Pancreas (tissue), 10 donors: Measurements from ENCODE around the gene BLVRA. TPM values are rescaled to one million over a fixed set of nuclear protein-coding genes. Genes with fewer than 3 reads are reported as not detected.
A peak's percentile ranks its signal among the peaks of the same experiment; 100 is the strongest.

Experiments
- ATAC-seq, 4 donors: fragments of 200-7000 bp; cut with Tn5 transposase; one replicate each; pipeline versions ENCODE4 v1.8.0 to v1.9.1; 2020; ENCODE audit warnings: mild to moderate bottlenecking in 4 of 4, moderate library complexity in 4 of 4
- DNase-seq, 6 donors: peaks; one replicate each; pipeline ENCODE4 v3.0.0-alpha.2; 2020
- FAIRE-seq: peaks from 2 replicates; lab custom pipeline; 2012; peaks lifted over from hg19 to GRCh38; lab: Jason Lieb, UNC
- H3K27ac ChIP-seq, 4 donors: fragments of 200-600 bp; sonication (generic); 1 replicate in 3 of 4; 2 replicates in 1 of 4; pipeline versions ENCODE4 v1.5.0 to v1.8.0; 2020
- H3K27me3 ChIP-seq, 4 donors: fragments of 200-600 bp; one replicate each; pipeline ENCODE4 v1.8.0; 2021
- H3K36me3 ChIP-seq, 3 donors: fragments of 200-600 bp; sonication (generic) in 1 of 3; one replicate each; pipeline versions ENCODE4 v1.5.0 to v1.8.0; 2020 to 2021
- H3K4me1 ChIP-seq, 3 donors: fragments of 200-600 bp; one replicate each; pipeline ENCODE4 v1.8.0; 2021
- H3K4me3 ChIP-seq, 4 donors: fragments of 200-600 bp; sonication (generic) in 2 of 4; one replicate each; pipeline versions ENCODE4 v1.5.0 to v1.8.0; 2020 to 2021
- H3K9me3 ChIP-seq, 4 donors: fragments of 200-600 bp; one replicate each; pipeline ENCODE4 v1.8.0; 2021
- WGBS, 2 donors: extraction: QIAGEN DNeasy Blood & Tissue Kit; methylation state at CpG; one replicate each; pipeline ENCODE4 v1.1.7; 2013; 5-methylcytosine and 5-hydroxymethylcytosine counted together
- intact Hi-C, 3 donors: fragments of 100-400 bp; cut with DNase I; formaldehyde crosslinking; loops; one replicate each; pipeline versions ENCODE4 v1.11.1 to v1.14.2; 2022
- polyA plus RNA-seq, 2 donors: library from polyadenylated mRNA; stranded (reverse); fragments of 200-250 nt; gene quantifications; one replicate each; pipeline ENCODE4 v1.2.3, GENCODE V29; 2013
- total RNA-seq, 6 donors: library from RNA; stranded (reverse); fragmentation: NEBNext Ultra II Directional in 4 of 6; extraction: Animal tissue kit (Norgen Biotek cat#: 25700) in 4 of 6; gene quantifications; one replicate each; pipeline versions ENCODE4 v1.2.1 to v1.2.4, GENCODE V29; 2021 to 2023
- TF ChIP-seq, protein P1 (sequence below), 4 donors: fragments of 200-600 bp; sonication (generic) in 3 of 4; IDR thresholded peaks; one replicate each; pipeline versions ENCODE4 v1.5.0 to v1.8.0; 2021; ENCODE audit warnings: antibody characterized with exemption in 4 of 4
- donor health status: healthy with polysubstance abuse.
- donor health status: DM: no; HTN: no; CAD: no; lungs with moderate emphysema.
- donor health status: DM: no; HTN: no; CAD: no.
- donor health status: control.
- donor health status: control.
- donor health status: Bipolar disorder and iron deficiency.
- donor health status: DM: yes; HTN: yes; CAD: no.
- donor health status: DM: no; HTN: no; CAD: no.
- donor health status: DM: no; HTN: no; CAD: no.
- donor health status: DM: yes; HTN: yes; CAD: no.

Gene BLVRA
- total and polyA plus RNA-seq, 8 donors = 12.4 to 31.6 (median 17.3) TPM

DNA sequence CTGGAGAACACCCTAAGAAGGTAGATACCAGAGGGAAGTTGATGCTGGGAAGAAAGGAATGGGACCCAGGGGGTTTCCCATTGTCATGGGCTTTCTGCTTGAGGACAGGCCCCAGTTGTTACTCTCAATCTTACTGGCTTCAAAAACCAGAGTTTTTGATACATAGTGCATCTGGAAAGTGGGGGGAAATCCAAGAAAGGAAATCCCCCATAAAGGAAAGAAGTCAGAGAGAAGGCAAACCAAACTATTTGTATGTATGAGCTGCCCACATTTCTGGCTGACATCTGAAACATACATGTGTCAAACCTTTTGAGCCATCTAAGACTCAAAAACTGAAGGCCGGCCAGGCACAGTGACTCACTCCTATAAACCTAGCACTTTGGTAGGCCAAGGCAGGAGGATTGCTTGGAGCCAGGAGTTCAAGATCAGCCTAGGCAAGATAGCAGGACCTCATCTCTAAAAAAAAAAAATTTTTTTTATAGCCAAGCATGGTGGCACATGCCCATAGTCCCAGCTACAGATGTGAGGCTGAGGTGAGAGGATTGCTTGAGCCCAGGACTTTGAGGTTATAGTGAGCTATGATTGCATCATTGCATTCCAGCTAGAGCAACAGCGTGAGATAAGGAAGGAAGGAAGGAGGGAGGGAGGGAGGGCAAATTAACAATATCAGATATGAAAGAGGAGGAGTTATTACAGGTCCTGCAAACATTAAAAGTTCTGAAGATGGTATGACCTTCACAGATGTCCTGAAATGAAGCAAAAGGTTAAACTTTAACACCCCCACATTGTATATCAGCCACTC, 22.5 kb upstream of the BLVRA start:
- Histone ChIP-seq H3K27ac (peak overlapping the region in 1 of 4 donors; percentile 4), H3K36me3 (no peaks in the 10 kb centered on the region), H3K4me1 (no peaks in the 10 kb centered on the region), H3K27me3 (no peaks in the 10 kb centered on the region), H3K4me3 (no peak overlapping the region), H3K9me3 (no peaks in the 10 kb centered on the region)
- TF ChIP-seq, protein P1, sequence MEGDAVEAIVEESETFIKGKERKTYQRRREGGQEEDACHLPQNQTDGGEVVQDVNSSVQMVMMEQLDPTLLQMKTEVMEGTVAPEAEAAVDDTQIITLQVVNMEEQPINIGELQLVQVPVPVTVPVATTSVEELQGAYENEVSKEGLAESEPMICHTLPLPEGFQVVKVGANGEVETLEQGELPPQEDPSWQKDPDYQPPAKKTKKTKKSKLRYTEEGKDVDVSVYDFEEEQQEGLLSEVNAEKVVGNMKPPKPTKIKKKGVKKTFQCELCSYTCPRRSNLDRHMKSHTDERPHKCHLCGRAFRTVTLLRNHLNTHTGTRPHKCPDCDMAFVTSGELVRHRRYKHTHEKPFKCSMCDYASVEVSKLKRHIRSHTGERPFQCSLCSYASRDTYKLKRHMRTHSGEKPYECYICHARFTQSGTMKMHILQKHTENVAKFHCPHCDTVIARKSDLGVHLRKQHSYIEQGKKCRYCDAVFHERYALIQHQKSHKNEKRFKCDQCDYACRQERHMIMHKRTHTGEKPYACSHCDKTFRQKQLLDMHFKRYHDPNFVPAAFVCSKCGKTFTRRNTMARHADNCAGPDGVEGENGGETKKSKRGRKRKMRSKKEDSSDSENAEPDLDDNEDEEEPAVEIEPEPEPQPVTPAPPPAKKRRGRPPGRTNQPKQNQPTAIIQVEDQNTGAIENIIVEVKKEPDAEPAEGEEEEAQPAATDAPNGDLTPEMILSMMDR (IDR thresholded peaks at IDR 0.05) = no peak
- intact Hi-C loops = no loop called here
- FAIRE-seq (no peak), ATAC-seq (peak; percentile 34 to 77 (median 66)), DNase-seq (no peak)
- 51% methylated on average over 2 of the region's 2 CpGs for WGBS, 2 donors

GRCh38 chr7:43737467-43738127, 20.9 kb upstream of the BLVRA start:
- no peak for FAIRE-seq
- Histone ChIP-seq H3K36me3 (no peaks in the 10 kb centered on the region), H3K4me1 (no peaks in the 10 kb centered on the region), H3K9me3 (no peaks in the 10 kb centered on the region), H3K27ac (no peak overlapping the region), H3K4me3 (no peak overlapping the region), H3K27me3 (no peaks in the 10 kb centered on the region)
- WGBS, 2 donors = 83 to 92% methylated on average over 6 of the region's 6 CpGs
- DNase-seq = no peak
- intact Hi-C loops = no loop called here
- TF ChIP-seq, protein P1 (IDR thresholded peaks at IDR 0.05) = no peak
- ATAC-seq = no peak

DNA sequence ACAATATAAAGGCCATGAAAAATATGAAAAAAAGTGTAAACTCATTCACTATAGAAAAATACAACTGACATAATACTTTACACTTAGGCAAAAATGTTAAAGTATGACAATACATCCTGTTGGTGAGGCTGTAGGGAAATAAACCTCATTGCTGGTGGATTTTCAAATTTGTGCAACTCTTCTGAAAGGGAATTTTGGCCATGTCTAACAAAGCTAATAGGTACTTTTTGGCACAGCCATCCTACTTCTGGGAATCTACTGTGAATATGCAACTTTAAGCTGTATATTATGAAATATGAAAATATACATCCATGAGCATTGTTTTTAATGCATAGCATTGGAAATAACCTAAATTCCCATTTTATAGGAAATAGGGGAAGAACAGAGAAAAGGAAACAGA, 15.8 kb upstream of the BLVRA start:
- FAIRE-seq = no peak

GRCh38 chr7:43747328-43748105, 11.0 kb upstream of the BLVRA start:
- Histone ChIP-seq H3K9me3 (no peaks in the 10 kb centered on the region), H3K4me3 (no peak overlapping the region), H3K27me3 (no peaks in the 10 kb centered on the region), H3K4me1 (no peaks in the 10 kb centered on the region), H3K36me3 (no peaks in the 10 kb centered on the region), H3K27ac (no peak overlapping the region)
- DNase-seq = no peak
- FAIRE-seq = no peak
- peak in 1 of 4 donors; percentile 31 for ATAC-seq
- intact Hi-C loops = no loop called here
- 80 to 86% methylated on average over 9 of the region's 9 CpGs for WGBS, 2 donors
- TF ChIP-seq, protein P1 (IDR thresholded peaks at IDR 0.05) = no peak

More for the DNA sequence above, 15.8 kb upstream of the BLVRA start:
- Histone ChIP-seq H3K4me3 (no peak overlapping the region), H3K9me3 (no peaks in the 10 kb centered on the region), H3K27me3 (no peaks in the 10 kb centered on the region), H3K4me1 (no peaks in the 10 kb centered on the region), H3K27ac (no peak overlapping the region), H3K36me3 (no peaks in the 10 kb centered on the region)
- no peak for DNase-seq
- TF ChIP-seq, protein P1 (IDR thresholded peaks at IDR 0.05) = no peak
- intact Hi-C loops = no loop called here
- no peak for ATAC-seq
